GM12878 (cell line): ENCODE results near the gene ZNF423. TPM values are rescaled to one million over a fixed set of nuclear protein-coding genes. Genes with fewer than 3 reads are reported as not detected.

Source experiments
- ATAC-seq: fragments of 200-7000 bp; cut with Tn5 transposase; 3 replicates; pipeline ENCODE4 v1.9.1; 2020; ENCODE audit warnings: mild to moderate bottlenecking, moderate library complexity
- BruUV-seq: library from RNA; stranded (reverse); fragments of 400-500 nt; replicated peaks from 2 replicates; lab custom pipeline; 2021; lab: Mats Ljungman, UMichigan
- CTCF ChIA-PET: fragments of 300-600 bp; sonication (Branson Sonifier 250); formaldehyde crosslinking; extraction: SDS; loops from one replicate; lab custom pipeline; 2021; ENCODE audit warnings: inconsistent platforms; lab: Yijun Ruan, JAX
- POLR2A ChIA-PET: fragments of 350-600 bp; formaldehyde crosslinking; extraction: SDS; loops from one replicate; lab custom pipeline; 2021; ENCODE audit warnings: inconsistent platforms; lab: Charles Lee
- RAD21 ChIA-PET: fragments of 300-600 bp; sonication (Branson Sonifier 250); formaldehyde crosslinking; loops from one replicate; lab custom pipeline; 2023; ENCODE audit warnings: antibody characterized with exemption; ENCODE audit not compliant: unreplicated experiment; lab: Charles Lee
- SMC1A ChIA-PET: fragments of 300-600 bp; sonication (Branson Sonifier 250); formaldehyde crosslinking; loops from one replicate; lab custom pipeline; 2023; ENCODE audit not compliant: unreplicated experiment, uncharacterized antibody; lab: Charles Lee
- DNase-seq: peaks from one replicate; pipeline ENCODE4 v3.0.0-alpha.2; 2011; ENCODE audit warnings: low read depth, low spot score
- FAIRE-seq: peaks from 3 replicates; lab custom pipeline; 2011; peaks lifted over from hg19 to GRCh38; lab: Jason Lieb, UNC
- H2AFZ ChIP-seq: 2 replicates; pipeline ENCODE4 v1.6.0; 2011; ENCODE audit warnings: low read depth, low read length, control low read depth; ENCODE audit not compliant: control insufficient read depth
- H3K27ac ChIP-seq: 2 replicates; pipeline ENCODE4 v1.5.1; 2011; ENCODE audit warnings: control low read depth; ENCODE audit not compliant: control insufficient read depth, insufficient read depth
- H3K27me3 ChIP-seq, 2 experiments: replicated peaks in 1 of 2; 2 replicates each; pipeline versions ENCODE4 v1.6.0 to v1.6.1; 2011; ENCODE audit warnings: low read length in 1 of 2; ENCODE audit not compliant: control insufficient read depth in 2 of 2, insufficient read depth in 2 of 2
- H3K36me3 ChIP-seq, 2 experiments: 2 replicates each; pipeline ENCODE4 v1.5.1; 2011; ENCODE audit warnings: low read length in 1 of 2; ENCODE audit not compliant: control insufficient read depth in 2 of 2, insufficient read depth in 2 of 2
- H3K4me1 ChIP-seq: 2 replicates; pipeline ENCODE4 v1.6.1; 2011; ENCODE audit warnings: mild to moderate bottlenecking, low read length, moderate library complexity, mixed read lengths; ENCODE audit not compliant: control insufficient read depth, insufficient read depth
- H3K4me2 ChIP-seq: 2 replicates; pipeline ENCODE4 v1.6.0; 2011; ENCODE audit warnings: control low read depth; ENCODE audit not compliant: control insufficient read depth, insufficient read depth
- H3K4me3 ChIP-seq: fragments of 200-600 bp; sonication (generic); 2 replicates; pipeline ENCODE4 v1.5.1; 2016
- H3K79me2 ChIP-seq: 2 replicates; pipeline ENCODE4 v1.6.0; 2011; ENCODE audit warnings: low read length; ENCODE audit not compliant: control insufficient read depth, insufficient read depth
- H3K9ac ChIP-seq: 2 replicates; pipeline ENCODE4 v1.8.0; 2011; ENCODE audit warnings: low read length, control low read depth, mixed read lengths; ENCODE audit not compliant: control insufficient read depth, insufficient read depth
- H3K9me3 ChIP-seq: replicated peaks from 3 replicates; pipeline ENCODE4 v1.5.1; 2011; ENCODE audit warnings: mild to moderate bottlenecking, low read length; ENCODE audit not compliant: control insufficient read depth, insufficient read depth
- H4K20me1 ChIP-seq: 2 replicates; pipeline ENCODE4 v1.6.0; 2011; ENCODE audit not compliant: control insufficient read depth, insufficient read depth
- ATF3 ChIP-seq: IDR thresholded peaks from 2 replicates; pipeline ENCODE4 v1.6.1; 2011; ENCODE audit warnings: low read depth, mild to moderate bottlenecking, low read length, moderate library complexity, borderline replicate concordance; ENCODE audit errors: extremely low read depth
- BMI1 ChIP-seq: fragments of 450-650 bp; IDR thresholded peaks from 2 replicates; pipeline ENCODE4 v1.6.1; 2016; ENCODE audit warnings: mild to moderate bottlenecking, moderate library complexity, borderline replicate concordance
- CHD1 ChIP-seq: IDR thresholded peaks from 2 replicates; pipeline ENCODE4 v1.6.1; 2012; ENCODE audit warnings: low read depth, low read length, improper control_type of control experiment
- EGR1 ChIP-seq, 2 experiments: IDR thresholded peaks; 1 replicate in 1 of 2; 2 replicates in 1 of 2; pipeline ENCODE4 v1.6.1; 2011 to 2012; ENCODE audit warnings: low read depth in 2 of 2, low read length in 2 of 2, borderline replicate concordance in 1 of 2, mild to moderate bottlenecking in 1 of 2, moderate library complexity in 1 of 2
- EZH2 ChIP-seq: IDR thresholded peaks from 2 replicates; pipeline ENCODE4 v1.6.1; 2012; ENCODE audit warnings: low read depth, mild to moderate bottlenecking, control low read depth, inconsistent platforms, low read length, borderline replicate concordance; ENCODE audit not compliant: control insufficient read depth
- JUNB ChIP-seq: IDR thresholded peaks from 2 replicates; pipeline ENCODE4 v1.6.1; 2016; ENCODE audit warnings: antibody characterized with exemption, mild to moderate bottlenecking
- LARP7 ChIP-seq: fragments of 450-650 bp; IDR thresholded peaks from 2 replicates; pipeline ENCODE4 v1.6.1; 2017; ENCODE audit warnings: mild to moderate bottlenecking
- NFIC ChIP-seq: IDR thresholded peaks from 2 replicates; pipeline ENCODE4 v1.6.1; 2012; ENCODE audit warnings: low read depth, mild to moderate bottlenecking, inconsistent platforms, low read length, moderate library complexity
- NFYB ChIP-seq: IDR thresholded peaks from 2 replicates; pipeline ENCODE4 v1.6.1; 2011; ENCODE audit warnings: low read depth, mild to moderate bottlenecking, low read length, improper control_type of control experiment, moderate library complexity; ENCODE audit not compliant: insufficient read depth
- POLR2AphosphoS2 ChIP-seq: IDR thresholded peaks from 2 replicates; pipeline ENCODE4 v1.6.1; 2011; ENCODE audit warnings: low read depth, mild to moderate bottlenecking, low read length, improper control_type of control experiment, moderate library complexity
- POLR2AphosphoS5 ChIP-seq: IDR thresholded peaks from 2 replicates; pipeline ENCODE4 v1.6.1; 2011; ENCODE audit warnings: mild to moderate bottlenecking, low read length, inconsistent platforms
- ZNF384 ChIP-seq: IDR thresholded peaks from 2 replicates; pipeline ENCODE4 v1.6.1; 2012; ENCODE audit warnings: low read depth, mild to moderate bottlenecking, low read length, improper control_type of control experiment, borderline replicate concordance
- ZNF687 ChIP-seq: fragments of 450-650 bp; IDR thresholded peaks from 2 replicates; pipeline ENCODE4 v1.6.1; 2017; ENCODE audit warnings: mild to moderate bottlenecking, moderate library complexity
- ZZZ3 ChIP-seq: IDR thresholded peaks from 2 replicates; pipeline ENCODE4 v1.6.1; 2011; ENCODE audit warnings: low read depth; ENCODE audit not compliant: control insufficient read depth, insufficient read length
- WGBS: methylation state at CpG from one replicate; pipeline ENCODE4 v1.1.6; 2016; ENCODE audit warnings: low lambda C conversion rate; ENCODE audit not compliant: insufficient replicate concordance, insufficient coverage; ENCODE audit errors: missing lambda C conversion rate; 5-methylcytosine and 5-hydroxymethylcytosine counted together
- in situ Hi-C: fragments of 300-500 bp; cut with MboI; formaldehyde crosslinking; loops from 9 replicates; pipeline ENCODE4 v1.14.3; 2018; ENCODE audit warnings: mixed read lengths
- intact Hi-C: fragments of 100-400 bp; cut with micrococcal nuclease; formaldehyde crosslinking; loops from one replicate; pipeline ENCODE4 v1.14.2; 2022; ENCODE audit not compliant: unreplicated experiment
- polyA plus RNA-seq, 11 experiments: library from polyadenylated mRNA; depleted of rRNA in 4 of 11; unstranded in 6 of 11; stranded (reverse) in 5 of 11; fragments of >200 nt; fragmentation: Nextera tagmentation in 4 of 11; fragmentation: Illumina TruSeq in 1 of 11; extraction: Ambion mirVana in 4 of 11; extraction: Trizol in 1 of 11; gene quantifications; 1 replicate in 1 of 11; 2 replicates in 10 of 11; pipeline versions ENCODE4 v1.2.1 to v1.2.3, GENCODE V29; 2011 to 2016; ENCODE audit warnings: inconsistent platforms in 2 of 11, missing spikeins in 2 of 11, low read depth in 1 of 11
- total RNA-seq, 4 experiments: library from RNA; depleted of rRNA in 3 of 4; stranded (reverse); fragments of >200 nt in 3 of 4; fragmentation: Illumina TruSeq in 1 of 4; extraction: Trizol in 1 of 4; gene quantifications; 2 replicates each; pipeline versions ENCODE4 v1.2.1 to v1.2.3, GENCODE V29; 2013 to 2021

ZNF423 gene
- total and polyA plus RNA-seq, 10 of the 15 experiments (the other 5 are each of a cell fraction or from before 2014, with no cell fraction given), result 0.03 to 0.64 (median 0.10) TPM

- H3K4me3 ChIP-seq, result no peak overlapping the region
- TF ChIP-seq JUNB (no peak), NFIC (no peak), ATF3 (no peak), NFYB (no peak), ZZZ3 (no peak), EZH2 (no peak), ZNF687 (no peak), POLR2AphosphoS5 (no peak), LARP7 (no peak), POLR2AphosphoS2 (no peak), ZNF384 (no peak), EGR1 (IDR thresholded peaks at IDR 0.05; ENCODE audit: borderline replicate concordance in 1 of 2, low read depth in 2 of 2, low read length in 2 of 2) (no peak), BMI1 (no peak), CHD1 (no peak)
- DNase-seq (no peak), FAIRE-seq (no peak), ATAC-seq (no peak)
- H3K27ac ChIP-seq, result no peak overlapping the region
- H3K36me3 ChIP-seq, result no peaks in the 10 kb centered on the region
- H3K9me3 ChIP-seq, result no peaks in the 10 kb centered on the region
- H3K27me3 ChIP-seq, result peaks cover 2 to 8% of the 10 kb centered on the region in 2 experiments; a peak in 3 of 4 replicates
- RAD21 ChIA-PET, result no interaction called here
- H3K4me2 ChIP-seq, result no peak overlapping the region
- POLR2A ChIA-PET, result no interaction called here
- no peak overlapping the region for H3K9ac ChIP-seq
- intact Hi-C loops, result no loop called here
- WGBS, result 0% methylated on average over 1 of the region's 1 CpG
- no peaks in the 10 kb centered on the region for H4K20me1 ChIP-seq
- no peaks in the 10 kb centered on the region for H3K79me2 ChIP-seq
- H2AFZ ChIP-seq, result no peak overlapping the region
- CTCF ChIA-PET, result no interaction called here
- in situ Hi-C loops, result no loop called here
- no TSS peak for BruUV-seq
- SMC1A ChIA-PET, result no interaction called here
- H3K4me1 ChIP-seq, result no peaks in the 10 kb centered on the region
Observed at GRCh38 chr16:49825041-49825440, 30.9 kb downstream of the ZNF423 start.
